Measurements from ENCODE around the gene FIBIN.
"Not testable (repeated sequence)": the region's sequence is repeated elsewhere in the genome, so short reads cannot be mapped to it uniquely, and the experiment has no call there.

FIBIN gene

DNA sequence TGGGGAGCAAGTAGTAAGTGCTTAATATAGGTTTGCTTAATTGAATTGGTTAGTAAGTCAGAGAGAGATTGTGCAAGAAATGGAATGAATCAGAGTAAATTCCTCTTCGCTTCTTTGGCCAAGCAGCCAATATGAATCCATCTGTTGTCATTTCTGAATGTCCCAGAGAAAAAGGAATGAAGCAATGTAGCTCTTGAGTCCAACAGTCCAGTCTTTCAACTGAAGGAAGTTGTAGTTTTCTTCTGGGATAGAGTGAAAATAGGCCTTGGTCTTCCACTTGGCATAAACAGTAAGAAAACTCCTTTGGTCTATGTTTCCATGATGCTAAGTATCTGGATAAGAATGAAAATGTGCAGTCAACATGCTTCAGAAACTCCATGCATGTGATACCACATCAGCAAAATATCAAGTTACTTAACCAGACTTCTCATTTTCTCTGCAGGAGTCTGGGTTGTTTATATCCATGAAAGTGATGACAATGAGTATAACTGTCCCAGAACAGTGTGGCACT is 1.8 kb upstream of the FIBIN start:
- DNase-seq (ENCODE audit: low read depth): peak; percentile 90
- H3K4me3 ChIP-seq (ENCODE audit: low read length): no peak overlapping the region
- TF ChIP-seq, protein P1, sequence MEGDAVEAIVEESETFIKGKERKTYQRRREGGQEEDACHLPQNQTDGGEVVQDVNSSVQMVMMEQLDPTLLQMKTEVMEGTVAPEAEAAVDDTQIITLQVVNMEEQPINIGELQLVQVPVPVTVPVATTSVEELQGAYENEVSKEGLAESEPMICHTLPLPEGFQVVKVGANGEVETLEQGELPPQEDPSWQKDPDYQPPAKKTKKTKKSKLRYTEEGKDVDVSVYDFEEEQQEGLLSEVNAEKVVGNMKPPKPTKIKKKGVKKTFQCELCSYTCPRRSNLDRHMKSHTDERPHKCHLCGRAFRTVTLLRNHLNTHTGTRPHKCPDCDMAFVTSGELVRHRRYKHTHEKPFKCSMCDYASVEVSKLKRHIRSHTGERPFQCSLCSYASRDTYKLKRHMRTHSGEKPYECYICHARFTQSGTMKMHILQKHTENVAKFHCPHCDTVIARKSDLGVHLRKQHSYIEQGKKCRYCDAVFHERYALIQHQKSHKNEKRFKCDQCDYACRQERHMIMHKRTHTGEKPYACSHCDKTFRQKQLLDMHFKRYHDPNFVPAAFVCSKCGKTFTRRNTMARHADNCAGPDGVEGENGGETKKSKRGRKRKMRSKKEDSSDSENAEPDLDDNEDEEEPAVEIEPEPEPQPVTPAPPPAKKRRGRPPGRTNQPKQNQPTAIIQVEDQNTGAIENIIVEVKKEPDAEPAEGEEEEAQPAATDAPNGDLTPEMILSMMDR (IDR thresholded peaks at IDR 0.05; ENCODE audit: insufficient read depth, low read depth, low read length, missing control alignments): no peak

GRCh38 chr11:26994631-26995095 is 751 bp downstream of the FIBIN start:
- H3K4me3 ChIP-seq (ENCODE audit: low read length): peak overlapping the region; percentile 62
- no peak for DNase-seq (ENCODE audit: low read depth)
- TF ChIP-seq, protein P1 (IDR thresholded peaks at IDR 0.05; ENCODE audit: insufficient read depth, low read depth, low read length, missing control alignments): no peak

GRCh38 chr11:26995701-26996460 is 2.0 kb downstream of the FIBIN start:
- H3K4me3 ChIP-seq (ENCODE audit: low read length): no peak overlapping the region
- no peak for DNase-seq (ENCODE audit: low read depth)
- TF ChIP-seq, protein P1 (IDR thresholded peaks at IDR 0.05; ENCODE audit: insufficient read depth, low read depth, low read length, missing control alignments): no peak

DNA sequence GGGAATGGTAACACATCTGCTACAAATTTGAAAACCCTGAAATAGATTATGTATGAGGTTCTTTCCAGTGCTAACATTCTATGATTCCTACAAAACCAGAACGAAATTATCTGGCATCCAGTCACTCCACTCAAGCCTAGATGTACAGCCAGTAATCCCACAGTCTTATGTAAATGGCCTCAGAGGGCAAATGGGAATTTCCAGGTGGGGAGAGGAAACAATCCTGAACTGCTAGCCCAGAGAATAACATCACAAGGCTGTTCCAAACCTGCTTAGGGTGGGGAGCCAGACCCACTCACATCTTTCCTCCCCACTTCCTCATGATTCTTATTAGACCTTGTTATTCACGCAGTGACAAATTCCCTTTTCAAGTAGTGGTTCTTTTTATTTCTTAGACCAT is 3.5 kb downstream of the FIBIN start:
- TF ChIP-seq, protein P1 (IDR thresholded peaks at IDR 0.05; ENCODE audit: insufficient read depth, low read depth, low read length, missing control alignments): no peak
- no peak for DNase-seq (ENCODE audit: low read depth)
- no peak overlapping the region for H3K4me3 ChIP-seq (ENCODE audit: low read length)

DNA sequence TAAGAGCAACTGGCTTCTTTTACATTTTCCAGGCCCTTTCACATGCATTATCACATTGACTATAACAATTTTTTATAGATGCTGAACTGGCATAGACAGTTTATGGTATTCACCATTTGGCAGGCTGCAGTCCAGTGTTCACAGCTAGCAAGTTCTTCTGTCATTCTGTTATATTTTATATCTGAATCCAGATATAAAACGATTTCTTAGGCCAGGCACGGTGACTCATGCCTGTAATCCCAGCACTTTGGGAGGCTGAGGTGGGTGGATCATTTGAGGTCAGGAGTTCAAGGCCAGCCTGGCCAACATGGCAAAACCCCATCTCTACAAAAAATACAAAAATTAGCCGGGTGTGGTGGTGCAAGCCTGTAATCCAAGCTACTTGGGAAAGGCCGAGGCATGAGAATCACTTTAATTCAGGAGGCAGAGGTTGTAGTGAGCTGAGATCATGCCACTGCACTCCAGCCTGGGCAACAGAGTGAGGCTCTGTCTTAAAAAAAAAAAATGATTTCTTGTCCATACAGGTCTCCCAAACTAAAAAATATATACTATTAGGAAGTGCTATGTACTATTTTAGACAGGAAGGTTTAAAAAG is 7.3 kb downstream of the FIBIN start:
- H3K4me3 ChIP-seq (ENCODE audit: low read length); DNase-seq (ENCODE audit: low read depth): not testable (repeated sequence)

- no peak for DNase-seq (ENCODE audit: low read depth)
- H3K4me3 ChIP-seq (ENCODE audit: low read length): no peak overlapping the region
- TF ChIP-seq, protein P1 (IDR thresholded peaks at IDR 0.05; ENCODE audit: insufficient read depth, low read depth, low read length, missing control alignments): no peak
These were observed 8.5 kb downstream of the FIBIN start for GRCh38 chr11:27002431-27002830.

GRCh38 chr11:27002838-27003237 is 8.9 kb downstream of the FIBIN start:
- DNase-seq (ENCODE audit: low read depth): no peak
- TF ChIP-seq, protein P1 (IDR thresholded peaks at IDR 0.05; ENCODE audit: insufficient read depth, low read depth, low read length, missing control alignments): no peak
- no peak overlapping the region for H3K4me3 ChIP-seq (ENCODE audit: low read length)
